RWPE2 (cell line): Measurements from ENCODE around the gene FLT4.

Source experiments
- ATAC-seq: fragments of 200-7000 bp; cut with Tn5 transposase; 3 replicates; pipeline ENCODE4 v1.9.1; 2021; ENCODE audit warnings: low read depth
- DNase-seq: peaks from one replicate; pipeline ENCODE4 v3.0.0-alpha.2; 2020; ENCODE audit warnings: low spot score
- H3K27ac ChIP-seq: fragments of 450-650 bp; 2 replicates; pipeline ENCODE4 v1.5.1; 2017; ENCODE audit warnings: mild to moderate bottlenecking; ENCODE audit not compliant: poor library complexity, severe bottlenecking
- H3K27me3 ChIP-seq: fragments of 250-450 bp; sonication (Bioruptor Pico); 2 replicates; pipeline ENCODE4 v1.5.1; 2021; ENCODE audit warnings: mild to moderate bottlenecking, moderate library complexity; ENCODE audit not compliant: insufficient read depth, poor library complexity, severe bottlenecking
- H3K36me3 ChIP-seq: fragments of 250-450 bp; sonication (Bioruptor Pico); 2 replicates; pipeline ENCODE4 v1.5.1; 2020; ENCODE audit warnings: low read depth, mild to moderate bottlenecking, moderate library complexity
- H3K4me1 ChIP-seq: fragments of 250-450 bp; sonication (Bioruptor Pico); 2 replicates; pipeline ENCODE4 v1.5.1; 2021; ENCODE audit warnings: mild to moderate bottlenecking, moderate library complexity; ENCODE audit not compliant: insufficient read depth, poor library complexity, severe bottlenecking
- H3K4me3 ChIP-seq: fragments of 250-450 bp; sonication (Bioruptor Pico); 2 replicates; pipeline ENCODE4 v1.5.1; 2021; ENCODE audit warnings: mild to moderate bottlenecking, moderate library complexity; ENCODE audit not compliant: severe bottlenecking
- H3K9me3 ChIP-seq: fragments of 250-450 bp; sonication (Bioruptor Pico); 2 replicates; pipeline ENCODE4 v1.5.1; 2021; ENCODE audit warnings: mild to moderate bottlenecking, moderate library complexity; ENCODE audit not compliant: severe bottlenecking
- CTCF ChIP-seq: fragments of 450-650 bp; IDR thresholded peaks from one replicate; pipeline ENCODE4 v1.5.1; 2017; ENCODE audit warnings: mild to moderate bottlenecking, moderate library complexity; ENCODE audit not compliant: poor library complexity, severe bottlenecking

The FLT4 gene

GRCh38 chr5:180637962-180638680, 11.3 kb downstream of the FLT4 start:
- no peak for TF ChIP-seq CTCF
- H3K27me3 ChIP-seq, result no peaks in the 10 kb centered on the region
- H3K4me3 ChIP-seq, result no peak overlapping the region
- no peak; the same call in 2 of the 3 replicates for ATAC-seq
- no peak overlapping the region for H3K27ac ChIP-seq
- no peak for DNase-seq
- H3K9me3 ChIP-seq, result no peaks in the 10 kb centered on the region
- no peaks in the 10 kb centered on the region for H3K4me1 ChIP-seq
- H3K36me3 ChIP-seq, result no peaks in the 10 kb centered on the region

DNA sequence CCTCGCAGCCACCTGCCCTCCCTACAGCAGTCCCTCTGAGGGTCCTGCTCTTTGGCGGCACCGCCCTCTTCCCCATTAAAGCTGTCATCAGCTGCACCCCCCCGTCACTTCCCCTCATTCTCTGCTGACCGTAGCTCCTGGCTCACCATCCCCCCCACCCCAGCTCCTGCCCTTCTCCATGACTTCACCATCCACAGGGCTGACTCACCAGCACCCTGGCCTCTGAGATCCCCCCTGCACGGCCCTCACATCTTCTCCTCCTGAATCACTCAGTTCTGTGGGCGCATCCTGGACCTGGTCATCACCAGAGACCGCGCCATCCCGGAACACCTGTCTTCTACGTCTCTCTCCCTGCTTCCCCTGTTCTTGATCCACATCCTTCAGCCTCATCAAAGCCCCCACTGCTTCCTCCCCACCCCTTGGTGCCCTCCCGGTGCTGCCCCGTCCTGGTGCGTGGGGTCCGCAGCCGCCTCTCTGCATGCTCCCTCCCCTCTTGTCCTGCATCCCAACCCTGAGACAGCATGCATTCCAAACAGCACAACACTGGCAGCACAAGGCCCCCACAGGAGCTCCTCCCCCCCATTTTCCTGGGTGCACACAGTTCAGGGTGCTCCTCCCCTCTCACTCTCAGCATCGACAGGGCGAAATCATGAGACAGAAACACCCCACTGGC, 12.9 kb downstream of the FLT4 start:
- no peak for TF ChIP-seq CTCF
- Histone ChIP-seq H3K36me3 (no peaks in the 10 kb centered on the region), H3K4me1 (no peaks in the 10 kb centered on the region), H3K27me3 (no peaks in the 10 kb centered on the region), H3K27ac (no peak overlapping the region), H3K4me3 (no peak overlapping the region), H3K9me3 (no peaks in the 10 kb centered on the region)
- ATAC-seq, result no peak
- DNase-seq, result peak; percentile 56

- TF ChIP-seq CTCF, result no peak
Observed at GRCh38 chr5:180636016-180636402, 13.4 kb downstream of the FLT4 start.

GRCh38 chr5:180633283-180634177, 15.9 kb downstream of the FLT4 start:
- no peaks in the 10 kb centered on the region for H3K4me1 ChIP-seq
- no peak for TF ChIP-seq CTCF
- DNase-seq, result peak; percentile 63
- H3K36me3 ChIP-seq, result no peaks in the 10 kb centered on the region
- no peak overlapping the region for H3K4me3 ChIP-seq
- no peaks in the 10 kb centered on the region for H3K9me3 ChIP-seq
- H3K27ac ChIP-seq, result no peak overlapping the region
- no peak for ATAC-seq
- no peaks in the 10 kb centered on the region for H3K27me3 ChIP-seq

More at GRCh38 chr5:180636016-180636402, 13.4 kb downstream of the FLT4 start:
- no peaks in the 10 kb centered on the region for H3K9me3 ChIP-seq
- H3K36me3 ChIP-seq, result no peaks in the 10 kb centered on the region
- DNase-seq (peak; percentile 47), ATAC-seq (no peak)
- H3K27me3 ChIP-seq, result no peaks in the 10 kb centered on the region
- H3K4me3 ChIP-seq, result no peak overlapping the region
- H3K4me1 ChIP-seq, result no peaks in the 10 kb centered on the region
- H3K27ac ChIP-seq, result no peak overlapping the region
